ENCODE results near the gene PIEZO1. TPM values are rescaled to one million over a fixed set of nuclear protein-coding genes. Genes with fewer than 3 reads are reported as not detected.

Gene PIEZO1
- polyA plus RNA-seq (2011; rRNA removed) (58.1 and 139 TPM in 2 replicates), polyA minus RNA-seq (2011; rRNA and poly(A)+ RNA removed) (94.7 and 111 TPM in 2 replicates)

GRCh38 chr16:88785106-88785924 is at the start of gene PIEZO1:
PIEZO1 (minus strand) TSS chr16:88785220; CDS start chr16:88784964, 256 bp downstream.
- TF ChIP-seq CTCF (IDR thresholded peaks at IDR 0.05; ENCODE audit: insufficient read depth, low read depth, low read length), result peak; percentile 83
- Histone ChIP-seq H3K36me3 (ENCODE audit: control insufficient read depth, insufficient read depth, low read length) (no peaks in the 10 kb centered on the region), H3K27me3 (ENCODE audit: control insufficient read depth, insufficient read depth, low read length) (no peaks in the 10 kb centered on the region), H3K4me3 (ENCODE audit: low read depth, low read length) (peak within 1 kb of the TSS; percentile 62)
- ChIA-PET CTCF (interaction anchor here (0.8 to 8.2 kb wide), 8 partner anchors 10 to 52 kb away, joined by 3 to 111 read pairs (median 18); no protein-coding TSS in a partner anchor), POLR2A (no interaction called here)
- DNase-seq (ENCODE audit: low read depth), result no peak

- Histone ChIP-seq H3K36me3 (ENCODE audit: control insufficient read depth, insufficient read depth, low read length) (peaks cover 12% of the 10 kb centered on the region), H3K27me3 (ENCODE audit: control insufficient read depth, insufficient read depth, low read length) (no peaks in the 10 kb centered on the region), H3K4me3 (ENCODE audit: low read depth, low read length) (no peak overlapping the region)
- CTCF ChIA-PET, result interaction anchor here (2.5 kb wide), 1 partner anchor 12 kb away, joined by 8 read pairs; no protein-coding TSS in a partner anchor
- POLR2A ChIA-PET, result no interaction called here
- no peak for DNase-seq (ENCODE audit: low read depth)
- no peak for TF ChIP-seq CTCF (IDR thresholded peaks at IDR 0.05; ENCODE audit: insufficient read depth, low read depth, low read length)
Observed at GRCh38 chr16:88834670-88835069, 49.6 kb upstream of the PIEZO1 start.

- Histone ChIP-seq H3K4me3 (ENCODE audit: low read depth, low read length) (no peak overlapping the region), H3K36me3 (ENCODE audit: control insufficient read depth, insufficient read depth, low read length) (peaks cover 4% of the 10 kb centered on the region), H3K27me3 (ENCODE audit: control insufficient read depth, insufficient read depth, low read length) (no peaks in the 10 kb centered on the region)
- no peak for DNase-seq (ENCODE audit: low read depth)
- no peak for TF ChIP-seq CTCF (IDR thresholded peaks at IDR 0.05; ENCODE audit: insufficient read depth, low read depth, low read length)
- CTCF ChIA-PET, result interaction anchor here (2.5 kb wide), 1 partner anchor 14 kb away, joined by 8 read pairs; no protein-coding TSS in a partner anchor
- POLR2A ChIA-PET, result no interaction called here
Observed at GRCh38 chr16:88833086-88833485, 48.1 kb upstream of the PIEZO1 start.

- Histone ChIP-seq H3K27me3 (ENCODE audit: control insufficient read depth, insufficient read depth, low read length) (no peaks in the 10 kb centered on the region), H3K4me3 (ENCODE audit: low read depth, low read length) (no peak overlapping the region), H3K36me3 (ENCODE audit: control insufficient read depth, insufficient read depth, low read length) (peaks cover 4% of the 10 kb centered on the region)
- no peak for DNase-seq (ENCODE audit: low read depth)
- CTCF ChIA-PET, result no interaction called here
- POLR2A ChIA-PET, result no interaction called here
- no peak for TF ChIP-seq CTCF (IDR thresholded peaks at IDR 0.05; ENCODE audit: insufficient read depth, low read depth, low read length)
Observed at GRCh38 chr16:88831838-88832237, 46.8 kb upstream of the PIEZO1 start.

GRCh38 chr16:88830783-88831182 is 45.8 kb upstream of the PIEZO1 start:
- ChIA-PET POLR2A (no interaction called here), CTCF (interaction anchor here (1.3 kb wide), 1 partner anchor 10 kb away, joined by 4 read pairs; no protein-coding TSS in a partner anchor)

More at GRCh38 chr16:88830783-88831182, 45.8 kb upstream of the PIEZO1 start:
- H3K36me3 ChIP-seq (ENCODE audit: control insufficient read depth, insufficient read depth, low read length), result peaks cover 3% of the 10 kb centered on the region; the same call in 1 of the 2 replicates
- DNase-seq (ENCODE audit: low read depth), result no peak
- no peak overlapping the region for H3K4me3 ChIP-seq (ENCODE audit: low read depth, low read length)
- no peak for TF ChIP-seq CTCF (IDR thresholded peaks at IDR 0.05; ENCODE audit: insufficient read depth, low read depth, low read length)
- H3K27me3 ChIP-seq (ENCODE audit: control insufficient read depth, insufficient read depth, low read length), result no peaks in the 10 kb centered on the region

Measured in BJ (cell line).